ENCODE measurements around the gene TAS2R4. TPM values are rescaled to one million over a fixed set of nuclear protein-coding genes. Genes with fewer than 3 reads are reported as not detected.

Gene TAS2R4
- total RNA-seq (2022; extraction: Qiagen RNA extraction), result 0.07 to 0.16 TPM (median 0.14 TPM) in 5 replicates

GRCh38 chr7:141776374-141776773, at the start of gene TAS2R4:
Gene TAS2R4 (plus strand): TSS chr7:141776674. CDS start chr7:141778489, 1,815 bp downstream.

GRCh38 chr7:141737836-141738591, 38.5 kb upstream of the TAS2R4 start, which contains the start of gene SSBP1:
Gene SSBP1 (plus strand): TSS chr7:141738358. CDS start chr7:141739167, 809 bp downstream.

GRCh38 chr7:141763797-141764196, 12.7 kb upstream of the TAS2R4 start, which contains the start of gene TAS2R3:
Gene TAS2R3 (plus strand): TSS chr7:141764097. CDS start chr7:141764159, 62 bp downstream.

GRCh38 chr7:141789917-141790316, 13.4 kb downstream of the TAS2R4 start, which contains the start of gene TAS2R5:
Gene TAS2R5 (plus strand): TSS chr7:141790217. CDS start chr7:141790362, 145 bp downstream.

Other genes with a start within 250 kb of the TAS2R4 start
- gene AGK, start 225.3 kb upstream of the TAS2R4 start, total RNA-seq (2022; extraction: Qiagen RNA extraction), result 25.9 to 36.7 TPM (median 28.4 TPM) in 5 replicates
- 4.7 to 6.2 TPM (median 5.9 TPM) in 5 replicates for gene DENND11, start 74.5 kb upstream of the TAS2R4 start, total RNA-seq (2022; extraction: Qiagen RNA extraction)
- gene WEE2, start 68.3 kb upstream of the TAS2R4 start, total RNA-seq (2022; extraction: Qiagen RNA extraction), result not detected in 5 replicates
- 270 to 355 TPM (median 288 TPM) in 5 replicates for gene SSBP1, start 38.3 kb upstream of the TAS2R4 start, total RNA-seq (2022; extraction: Qiagen RNA extraction)
- gene TAS2R3, start 12.6 kb upstream of the TAS2R4 start, total RNA-seq (2022; extraction: Qiagen RNA extraction), result not detected in 5 replicates
- 0.31 to 0.45 TPM (median 0.36 TPM) in 5 replicates for gene TAS2R5, start 13.5 kb downstream of the TAS2R4 start, total RNA-seq (2022; extraction: Qiagen RNA extraction)
- gene PRSS37, start 64.8 kb downstream of the TAS2R4 start, total RNA-seq (2022; extraction: Qiagen RNA extraction), result not detected in 5 replicates
- not detected in 5 replicates for gene OR9A4, start 139.7 kb downstream of the TAS2R4 start, total RNA-seq (2022; extraction: Qiagen RNA extraction)
- gene CLEC5A, start 170.3 kb downstream of the TAS2R4 start, total RNA-seq (2022; extraction: Qiagen RNA extraction), result not detected in 5 replicates
- gene TAS2R38, start 197.1 kb downstream of the TAS2R4 start, total RNA-seq (2022; extraction: Qiagen RNA extraction), result not detected in 5 replicates
- 0.48 to 0.74 TPM (median 0.56 TPM) in 5 replicates for gene MGAM, start 219.2 kb downstream of the TAS2R4 start, total RNA-seq (2022; extraction: Qiagen RNA extraction)